Measurements from ENCODE around the gene C7orf25.

Gene C7orf25

DNA sequence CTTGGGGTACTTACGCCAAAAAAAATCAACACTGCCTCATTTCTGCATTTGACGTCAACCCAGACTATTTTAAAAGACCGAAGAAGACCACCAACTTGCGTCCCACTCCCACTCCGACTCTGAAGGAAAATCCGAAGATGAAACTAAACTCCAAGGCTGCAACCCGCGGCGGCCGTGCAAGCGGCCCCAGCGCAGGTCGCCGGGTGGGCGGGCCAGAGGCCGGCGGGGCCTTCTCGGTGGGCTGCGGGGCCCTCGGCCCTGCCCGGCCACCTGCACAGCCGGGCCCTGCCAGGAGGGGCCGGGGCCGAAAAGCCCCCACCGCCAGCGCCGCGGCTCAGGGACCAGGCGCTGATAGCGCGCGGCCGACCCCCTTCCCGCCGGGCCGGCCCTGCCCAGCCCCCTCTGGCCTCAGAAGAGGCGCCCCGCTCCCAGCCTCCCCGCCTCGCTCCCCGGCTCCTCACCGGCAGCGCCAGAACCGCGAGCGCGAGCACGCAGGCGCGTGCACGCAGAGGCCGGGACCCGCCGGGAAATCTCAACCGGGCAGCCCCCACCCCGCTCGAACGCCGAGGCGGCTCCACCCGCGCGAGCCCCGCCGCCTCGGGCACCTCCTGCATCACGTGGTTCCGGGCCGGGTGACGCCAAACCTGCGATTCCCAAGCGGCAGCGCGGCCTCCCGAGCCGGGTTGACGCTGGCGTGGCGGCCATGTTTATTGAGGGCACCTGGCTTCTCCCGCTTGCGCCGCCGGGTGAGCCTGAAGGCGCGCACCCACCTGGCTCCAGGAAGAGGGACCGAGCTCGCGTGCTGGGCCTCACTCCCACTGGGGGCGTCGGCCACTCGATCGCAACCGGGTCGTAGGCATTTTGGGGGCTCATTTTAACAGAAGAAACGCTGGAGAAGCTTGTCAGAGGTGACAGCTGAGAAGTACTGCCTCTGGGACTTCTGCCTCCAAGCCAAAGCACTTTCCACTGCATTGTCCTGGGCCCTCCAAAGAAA, at the start of gene C7orf25:
C7orf25 (minus strand) TSS at position 617 of the 994 bp plus-strand sequence. CDS start 1,170 bp downstream, outside the sequence.
- DNase-seq, result peak; percentile 92 to 96 (median 94)

DNA sequence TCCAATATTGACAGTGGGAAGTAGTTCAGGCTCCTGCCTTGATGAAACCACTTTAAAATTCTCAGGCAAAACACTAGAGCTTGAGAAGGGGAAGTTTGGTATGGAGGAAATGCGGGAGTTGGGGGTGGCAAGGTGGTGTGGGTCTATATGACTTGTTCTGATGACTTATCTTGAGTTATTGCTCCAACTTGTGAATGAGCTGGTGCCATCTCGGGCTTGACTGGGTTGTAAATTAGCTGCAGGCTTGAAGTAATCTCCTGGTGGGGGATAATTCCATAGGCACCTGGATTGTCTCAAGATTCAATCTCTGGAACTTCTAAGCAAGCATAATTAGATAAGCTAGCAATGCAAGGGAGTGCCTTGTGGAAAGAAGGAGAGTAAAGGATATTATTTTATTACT, 49.3 kb upstream of the C7orf25 start:
- no peak for DNase-seq

DNA sequence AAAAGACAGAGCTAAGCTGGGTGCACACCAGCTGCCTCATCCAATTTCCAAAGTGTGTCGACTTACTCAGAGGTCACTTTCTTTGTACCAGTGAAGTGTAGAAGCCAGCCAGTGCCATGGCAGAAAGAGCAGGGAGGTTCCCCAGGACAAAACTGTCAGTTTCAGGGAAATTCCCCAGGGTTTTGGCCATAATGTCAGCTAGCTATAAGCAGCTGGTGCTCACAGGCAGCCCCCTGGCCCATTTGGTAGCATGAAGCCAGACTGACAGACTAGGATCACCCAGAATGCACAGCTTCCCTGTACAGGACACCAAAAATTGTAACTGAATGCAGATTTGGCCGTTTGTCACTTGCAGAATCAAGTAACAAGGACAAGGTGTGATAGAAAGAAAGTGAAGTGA, 48.9 kb upstream of the C7orf25 start:
- DNase-seq, result no peak

DNA sequence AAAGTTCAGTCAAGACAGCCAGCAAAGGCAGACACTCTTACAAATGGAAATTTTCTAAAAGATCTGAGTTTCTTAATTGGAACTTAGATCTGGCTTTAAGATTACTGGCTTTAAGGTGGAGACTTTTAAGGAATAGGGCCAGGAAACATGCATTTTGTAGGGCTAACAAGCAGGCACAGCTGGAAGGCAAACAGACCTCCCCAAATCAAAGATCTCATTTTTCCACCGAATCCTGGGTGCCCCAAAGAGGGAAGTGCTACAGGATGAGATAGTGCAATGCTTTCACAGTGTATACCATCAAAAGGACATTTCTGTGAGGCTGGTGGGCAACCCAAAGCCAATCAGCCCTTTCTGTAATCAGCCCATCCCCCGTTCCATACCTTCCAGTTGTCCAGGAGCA, 47.7 kb upstream of the C7orf25 start:
- DNase-seq, result no peak

DNA sequence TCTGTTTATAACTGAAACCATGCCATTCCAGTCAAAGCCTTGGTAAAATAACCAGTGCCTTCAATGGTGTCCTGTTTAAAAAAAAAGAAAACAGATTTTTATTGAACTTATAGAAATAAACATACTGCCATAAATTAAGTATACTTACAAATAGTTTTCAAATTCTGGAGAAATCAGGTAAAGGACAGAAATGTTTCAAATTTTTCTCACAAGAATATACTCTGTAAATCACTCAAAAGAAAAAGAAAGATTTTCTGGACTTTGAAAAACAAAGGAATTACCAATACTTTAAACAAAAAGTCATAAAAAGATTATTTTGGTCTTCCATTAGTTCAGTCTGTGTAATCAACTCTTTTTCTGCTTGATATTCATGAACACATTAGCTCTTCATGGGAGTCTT, 44.2 kb upstream of the C7orf25 start:
- no peak for DNase-seq

DNA sequence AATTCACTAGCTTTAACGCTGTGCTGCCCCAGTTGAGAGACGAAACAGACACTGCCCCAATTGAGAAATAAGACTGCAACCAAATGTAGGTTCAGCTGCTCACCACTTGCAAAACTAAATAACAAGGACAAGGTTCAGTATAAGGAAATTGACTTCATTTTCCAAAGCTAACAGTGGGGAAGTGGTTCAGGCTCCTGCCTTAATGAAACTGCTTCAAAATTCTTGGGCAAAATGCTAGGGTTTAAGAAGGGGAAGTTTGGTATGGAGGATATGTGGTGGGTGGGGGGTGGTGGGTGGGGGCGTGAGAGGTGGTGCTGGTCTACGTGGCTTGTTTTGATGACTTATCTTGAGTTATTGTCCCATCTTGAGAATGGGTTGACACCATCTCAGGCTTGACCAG, 42.1 kb upstream of the C7orf25 start:
- DNase-seq, result no peak

DNA sequence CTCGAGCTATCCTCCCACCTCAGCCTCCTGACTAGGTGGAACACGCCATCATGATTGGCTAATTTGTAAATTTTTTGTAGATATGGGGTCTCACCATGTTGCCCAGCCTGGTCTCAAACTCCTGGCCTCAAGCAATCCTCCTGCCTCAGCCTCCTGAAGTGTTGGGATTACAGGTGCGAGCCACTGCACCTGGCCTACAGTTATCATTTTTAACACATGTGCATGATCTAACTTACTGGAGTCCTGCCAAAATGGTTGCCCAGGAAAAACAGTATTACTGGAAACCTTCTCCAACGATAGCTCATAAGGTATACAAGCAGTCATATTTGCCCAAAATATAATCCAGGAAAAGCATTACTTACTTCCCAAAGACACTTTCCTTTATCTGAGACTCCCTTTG, 40.5 kb upstream of the C7orf25 start:
- no peak for DNase-seq

DNA sequence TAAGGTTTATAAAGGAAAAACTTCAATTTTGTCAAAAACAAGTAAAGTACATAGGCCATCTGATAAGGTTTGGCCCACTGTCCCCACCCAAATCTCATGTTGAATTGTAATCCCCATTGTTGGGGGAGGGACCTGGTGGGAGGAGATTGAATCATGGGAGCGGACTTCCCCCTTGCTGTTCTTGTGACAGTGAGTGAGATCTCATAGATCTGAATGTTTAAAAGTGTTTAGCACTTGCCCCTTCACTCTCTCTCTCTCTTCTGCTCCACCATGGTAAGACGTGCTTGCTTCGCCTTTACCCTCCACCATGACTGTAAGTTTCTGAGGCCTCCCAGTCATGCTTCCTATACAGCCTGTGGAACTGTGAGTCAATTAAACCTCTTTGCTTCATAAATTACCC, 38.5 kb upstream of the C7orf25 start:
- DNase-seq, result no peak

DNA sequence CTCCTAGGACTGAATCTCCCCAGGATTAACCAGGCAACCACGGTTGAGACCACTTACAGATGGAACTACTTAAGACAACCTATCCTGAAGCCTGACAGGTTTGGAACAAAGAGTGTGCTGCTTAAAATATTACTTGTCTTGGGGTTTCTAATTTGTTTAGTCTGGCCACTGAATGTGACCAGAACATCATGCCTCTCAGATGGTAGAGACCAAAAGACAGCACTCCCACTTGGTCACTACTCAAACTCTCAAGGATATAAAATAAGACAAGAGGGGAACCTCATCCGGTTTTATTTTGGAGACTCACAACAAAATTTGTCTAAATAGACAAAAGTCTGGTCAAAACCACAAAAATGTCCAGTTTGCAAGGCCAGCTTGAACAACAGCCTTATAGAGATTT, 35.7 kb upstream of the C7orf25 start:
- DNase-seq, result no peak

DNA sequence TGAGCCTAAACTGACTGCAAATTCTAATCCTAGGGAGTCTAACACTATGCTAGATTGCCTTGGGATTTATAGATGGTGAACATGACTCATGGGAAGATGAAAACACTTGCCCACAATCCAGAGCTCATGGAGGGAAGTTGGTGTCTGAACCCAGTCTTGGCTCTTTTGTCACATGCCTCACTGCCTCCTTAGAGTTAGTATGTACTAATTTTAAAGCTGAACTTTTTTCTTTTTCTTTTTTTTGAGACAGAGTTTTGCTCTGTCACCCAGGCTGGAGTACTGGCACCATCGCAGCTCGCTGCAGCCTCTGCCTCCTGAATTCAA, 34.7 kb upstream of the C7orf25 start:
- DNase-seq, result no peak

DNA sequence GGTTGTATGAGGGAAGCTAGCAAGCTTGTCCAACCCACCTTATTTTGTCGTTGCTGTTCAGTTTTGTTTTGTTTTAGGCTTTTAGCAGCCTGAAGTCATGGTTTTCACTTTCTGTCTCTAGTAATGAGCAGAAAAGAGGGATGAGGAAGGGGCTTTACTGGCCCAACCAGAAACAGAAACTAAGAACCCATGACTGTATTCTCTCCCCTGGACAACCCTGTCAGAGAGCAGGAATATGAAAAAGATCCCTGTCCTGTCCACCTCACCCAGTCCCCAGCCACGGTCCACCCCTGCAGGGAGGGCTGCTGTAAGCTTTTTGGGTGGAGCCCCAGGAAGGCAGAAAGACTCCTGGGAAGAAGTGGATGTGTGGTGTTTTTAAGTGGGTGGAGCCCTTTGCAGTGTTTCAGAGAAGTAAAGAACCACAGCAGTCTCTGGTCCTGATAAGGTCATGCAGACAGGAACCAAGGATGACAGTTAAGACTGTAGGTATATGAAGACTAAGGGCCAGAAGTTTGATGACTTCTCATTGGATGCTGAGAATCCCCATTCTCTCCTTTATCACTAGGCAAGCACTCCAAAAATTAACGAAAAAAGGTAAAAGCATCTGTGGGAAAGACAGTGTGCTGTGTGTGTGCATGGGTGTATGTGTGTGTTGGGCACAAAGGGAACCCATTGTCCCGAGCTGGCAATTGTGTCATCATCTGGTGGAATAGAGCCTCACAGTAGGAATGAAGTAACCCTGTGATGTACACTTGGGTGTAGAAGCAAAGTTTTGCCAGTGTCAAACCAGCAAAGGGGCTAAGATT, 34.2 kb upstream of the C7orf25 start:
- DNase-seq, result no peak

DNA sequence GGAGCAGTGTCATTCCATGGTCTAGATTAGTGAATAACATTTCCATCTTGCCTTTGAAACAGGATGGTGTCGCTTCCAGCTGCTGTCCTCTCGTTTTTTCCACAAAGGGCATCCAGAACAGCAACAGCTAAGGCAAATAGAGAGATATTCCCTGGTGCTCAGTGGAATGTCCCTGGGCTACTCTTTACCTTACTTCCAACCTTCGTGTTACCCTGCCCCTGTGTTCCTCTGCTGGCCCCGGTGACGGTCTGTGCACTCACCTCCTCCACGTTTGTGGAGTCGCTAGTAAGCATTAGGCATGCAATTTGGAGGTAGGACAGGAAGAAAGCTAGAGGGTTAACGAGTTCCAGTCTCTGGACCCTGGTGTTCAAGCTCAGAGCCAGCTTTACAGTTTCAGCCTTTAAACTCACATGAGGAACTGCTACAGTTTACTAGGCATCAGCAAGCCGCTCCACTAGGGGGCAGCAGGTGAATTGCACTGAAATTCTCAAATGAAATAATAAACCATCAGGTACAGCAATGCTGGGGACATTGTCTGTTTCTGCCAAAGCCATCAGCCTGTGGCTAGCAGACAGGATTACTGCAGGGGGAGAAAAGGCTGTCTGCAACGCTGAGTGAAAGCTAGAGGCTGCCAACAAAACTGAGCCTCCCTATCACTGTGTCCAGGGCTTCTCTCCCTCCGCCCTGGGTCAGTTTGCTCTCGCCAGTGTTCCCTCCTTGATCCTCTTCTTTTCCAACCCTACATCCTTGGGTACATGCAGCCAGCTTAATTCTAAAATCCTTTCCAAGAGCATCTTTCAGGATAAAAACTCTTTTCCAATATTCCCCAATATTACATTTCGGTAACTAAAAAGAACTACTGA, 29.3 kb upstream of the C7orf25 start:
- peak; percentile 41 to 72 (median 53) for DNase-seq

DNA sequence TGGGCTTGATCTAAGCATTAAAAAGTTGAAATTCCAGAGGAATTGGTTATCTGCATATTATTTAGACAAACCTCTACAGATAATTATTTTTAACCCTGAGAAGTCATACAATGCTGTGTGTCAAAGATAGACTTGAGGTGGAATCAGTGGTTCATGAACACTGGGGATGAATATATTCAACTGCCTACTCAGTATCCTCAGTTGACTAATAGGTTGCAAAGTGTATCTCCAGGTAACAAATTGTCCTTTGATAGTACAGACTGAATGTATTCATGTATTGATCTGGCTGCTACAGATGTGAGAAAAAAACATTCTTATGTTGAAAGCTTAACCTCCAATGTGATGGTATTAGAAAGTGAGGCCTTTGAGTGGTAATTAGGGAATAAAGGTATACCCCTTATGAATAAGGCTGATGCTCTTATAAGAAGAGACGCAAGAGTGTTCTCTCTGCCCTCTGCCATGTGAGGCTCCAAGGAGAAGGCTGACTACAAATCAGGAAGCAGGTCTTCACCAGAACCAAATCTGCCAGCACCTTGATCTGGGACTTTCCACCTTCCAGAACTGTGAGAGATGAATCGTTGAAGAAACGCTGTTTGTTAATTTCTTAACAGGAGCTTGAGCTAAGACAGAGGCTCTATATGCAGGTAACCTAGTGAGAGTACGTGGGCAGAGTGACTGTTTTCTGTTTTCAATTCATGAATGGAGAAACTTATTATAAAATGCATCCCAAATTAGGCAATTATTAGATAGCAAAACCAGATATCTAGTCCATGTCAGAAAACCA, 27.8 kb upstream of the C7orf25 start:
- no peak for DNase-seq

DNA sequence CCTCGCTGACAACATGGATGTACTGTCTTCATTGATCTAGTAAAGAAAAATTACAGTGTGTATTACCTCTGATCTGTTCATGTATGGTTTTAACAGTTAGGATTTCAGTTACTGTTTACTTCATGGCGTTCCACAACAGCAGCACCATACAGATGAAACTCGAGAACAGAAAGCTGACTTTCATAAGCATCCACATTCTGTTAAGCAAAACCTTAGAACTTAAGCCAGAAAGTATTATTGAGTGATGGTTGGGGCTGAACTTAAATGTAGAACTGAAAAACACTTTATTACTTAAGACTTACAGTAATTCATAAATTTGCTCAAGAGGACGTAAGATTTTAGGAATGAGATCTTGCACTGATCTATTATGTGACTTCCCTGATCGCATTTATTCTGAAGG, 24.0 kb upstream of the C7orf25 start:
- DNase-seq, result no peak

DNA sequence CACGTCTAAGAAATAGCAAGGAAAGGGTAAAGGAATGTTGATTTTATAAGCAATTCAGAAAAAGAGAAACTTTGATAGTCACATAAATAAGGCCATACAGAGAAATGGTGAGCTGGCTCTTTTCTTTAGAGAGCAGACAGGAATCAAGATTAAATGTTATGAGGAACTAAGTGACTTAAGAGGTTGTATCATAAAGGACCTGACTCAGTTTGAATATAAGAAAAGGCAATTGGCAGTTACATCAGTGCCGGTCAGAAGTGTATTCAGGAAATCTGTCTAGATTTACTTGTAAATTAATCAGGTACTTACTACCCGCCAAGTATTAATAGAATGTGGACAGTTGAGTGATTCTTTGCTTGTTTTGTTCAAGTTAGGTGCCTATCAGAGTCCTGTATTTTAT, 22.4 kb upstream of the C7orf25 start:
- no peak for DNase-seq

DNA sequence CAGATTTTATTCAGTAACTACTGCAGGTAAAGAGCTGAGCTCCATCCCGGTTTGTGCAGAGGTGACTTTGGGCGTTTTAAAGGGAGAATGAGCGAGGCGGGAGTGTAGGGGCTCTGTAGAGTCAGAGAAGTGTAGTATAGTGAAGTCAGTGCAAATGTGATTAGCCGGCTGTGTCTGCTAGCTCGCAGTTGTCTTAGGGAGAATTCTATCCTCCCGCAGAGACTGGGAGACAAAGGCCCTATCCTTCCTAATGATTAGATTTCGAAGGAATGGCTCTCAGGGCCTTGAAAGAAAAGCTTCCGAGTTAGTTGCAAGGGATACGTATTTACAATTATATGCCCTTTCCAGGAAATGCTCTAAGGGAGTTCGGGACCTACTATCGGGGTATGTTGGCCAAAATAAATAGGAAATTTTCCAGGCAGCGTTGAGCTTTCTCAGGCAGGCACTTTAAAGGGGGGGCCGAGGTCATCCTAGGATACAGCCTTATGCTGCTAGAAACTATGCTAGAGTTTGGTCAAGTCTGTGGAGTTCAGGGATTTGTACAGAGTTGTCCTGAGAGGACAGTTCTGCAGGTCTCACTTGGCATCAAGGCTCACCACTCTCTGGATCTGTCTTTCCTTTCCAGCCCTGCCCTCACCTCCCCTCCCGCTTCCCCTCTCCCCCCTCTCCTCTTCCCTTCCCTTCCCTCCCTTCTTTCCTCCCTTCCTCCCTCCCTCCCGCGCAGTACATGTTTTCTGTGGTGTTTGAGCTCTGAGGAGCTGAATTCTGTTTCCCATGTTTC, 21.1 kb upstream of the C7orf25 start:
- no peak for DNase-seq

DNA sequence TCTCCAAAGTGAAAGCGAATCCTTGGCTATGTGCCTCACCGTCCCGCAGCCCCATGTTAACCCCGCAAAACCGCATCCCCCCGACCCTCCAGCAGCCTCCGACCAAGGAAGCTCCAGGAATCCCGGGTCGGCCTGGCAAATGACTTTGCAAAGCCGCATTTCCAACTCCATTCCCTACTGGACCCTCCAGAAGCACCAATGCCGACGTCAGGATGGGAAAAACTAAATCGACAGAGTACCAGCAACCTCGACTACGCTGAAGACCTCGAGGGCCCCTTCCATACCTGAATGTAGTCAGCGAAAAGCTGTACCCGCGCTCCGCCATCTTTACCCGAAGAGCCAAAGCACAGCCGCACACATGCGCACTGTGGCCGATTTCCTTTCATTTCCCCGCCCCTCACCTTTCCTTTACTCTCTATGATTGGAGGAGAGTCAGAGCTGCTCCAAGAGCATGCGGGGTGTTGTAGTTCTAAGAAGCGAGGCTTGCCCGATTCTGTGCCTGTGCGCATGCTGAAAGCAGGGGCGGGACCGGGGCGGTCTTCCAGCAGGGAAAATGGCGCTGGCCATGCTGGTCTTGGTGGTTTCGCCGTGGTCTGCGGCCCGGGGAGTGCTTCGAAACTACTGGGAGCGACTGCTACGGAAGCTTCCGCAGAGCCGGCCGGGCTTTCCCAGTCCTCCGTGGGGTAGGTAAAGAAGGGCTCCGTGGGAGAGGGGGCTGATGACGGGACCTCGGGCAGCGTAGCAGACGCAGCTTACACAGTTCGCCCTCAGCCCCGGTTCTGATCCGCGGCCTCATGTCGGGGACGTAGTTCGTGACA, 20.2 kb upstream of the C7orf25 start, which contains the start of the genes MRPL32 and PSMA2:
MRPL32 (plus strand) TSS at position 543 of the 818 bp plus-strand sequence; CDS start at position 554, 11 bp downstream.
PSMA2 (minus strand) TSS at position 341 of the 818 bp plus-strand sequence; CDS start at position 325, 16 bp downstream.
- DNase-seq, result peak; percentile 86 to 96 (median 92)

DNA sequence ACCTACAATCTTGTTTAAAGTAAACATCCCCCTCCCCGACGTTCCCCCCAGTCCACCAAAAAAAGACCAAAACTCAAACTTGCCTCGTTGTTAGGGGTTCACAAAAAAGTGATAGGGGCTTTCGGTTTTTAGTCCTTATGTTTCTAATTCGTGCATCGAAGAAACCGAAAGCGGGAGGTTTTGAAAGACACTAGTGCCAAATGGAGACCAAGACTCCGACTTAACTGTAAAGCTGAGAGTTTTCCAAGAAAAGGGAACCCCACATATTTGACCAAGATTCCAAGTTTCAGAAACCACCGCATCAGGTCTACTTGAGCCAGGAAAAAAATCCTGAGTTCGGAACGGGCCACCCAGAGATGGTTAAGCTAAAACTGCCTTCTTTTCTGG, 19.6 kb upstream of the C7orf25 start:
- no peak for DNase-seq

DNA sequence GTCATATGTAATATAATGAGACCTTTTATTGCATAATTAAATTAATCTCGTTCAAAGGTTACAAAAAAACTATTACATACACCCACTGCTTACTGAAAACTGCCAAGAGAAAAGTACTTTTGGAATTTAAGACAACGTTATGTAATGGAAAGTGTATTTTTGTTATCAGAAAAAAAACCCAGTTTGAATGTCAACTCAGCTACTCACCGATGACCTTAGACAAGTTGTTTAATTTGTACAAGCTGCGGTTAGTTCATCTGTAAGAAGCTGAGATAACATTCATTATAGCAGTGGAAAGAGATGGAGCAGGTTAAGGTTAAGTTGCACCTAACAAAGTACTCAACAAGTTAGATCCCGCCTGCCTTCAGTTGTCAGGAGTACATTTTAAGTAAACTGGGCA, 19.0 kb upstream of the C7orf25 start:
- DNase-seq, result no peak

DNA sequence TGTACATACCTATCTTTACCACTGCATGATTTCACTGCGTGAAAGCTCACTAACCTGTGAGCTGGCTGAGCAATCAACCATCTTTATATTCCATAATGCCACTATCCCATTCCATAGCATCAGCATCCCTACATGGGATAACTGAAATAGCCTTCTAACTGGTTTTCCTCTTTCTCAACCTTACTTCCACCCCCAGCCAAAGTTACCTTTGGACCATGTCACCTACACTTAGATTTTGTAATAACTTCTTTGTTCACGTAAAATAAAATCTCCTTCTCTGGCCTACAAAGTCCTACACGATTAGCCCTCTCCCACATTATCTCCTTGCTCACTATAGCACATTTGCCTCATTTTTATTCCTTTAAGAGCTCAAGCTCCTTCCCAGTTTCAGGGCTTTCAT, 17.6 kb upstream of the C7orf25 start:
- no peak for DNase-seq
